Muscle of back (tissue), 11 donors: ENCODE measurements around the gene ABI3BP. TPM values are rescaled to one million over a fixed set of nuclear protein-coding genes. Genes with fewer than 3 reads are reported as not detected.

Source experiments
- DNase-seq, 3 donors: peaks; one replicate each; pipeline versions ENCODE4 v3.0.0 to v3.0.0-alpha.2; 2013
- polyA plus RNA-seq, 10 donors: library from polyadenylated mRNA; unstranded; fragments of 120-200 nt; gene quantifications; one replicate each; pipeline ENCODE4 v1.2.1, GENCODE V29; 2013; ENCODE audit not compliant: insufficient read length in 10 of 10

ABI3BP gene
- polyA plus RNA-seq, 10 donors: 214 to 454 (median 382) TPM

- DNase-seq: peak; percentile 66 to 91 (median 70)
Measured at GRCh38 chr3:100992231-100993012, 799 bp downstream of the ABI3BP start.

- no peak for DNase-seq
Measured at GRCh38 chr3:100988080-100988479, 5.1 kb downstream of the ABI3BP start.

- no peak for DNase-seq
Measured at GRCh38 chr3:100984308-100984707, 8.9 kb downstream of the ABI3BP start.

- peak in 2 of 3 donors; percentile 82 to 91 for DNase-seq
Measured at GRCh38 chr3:100982710-100983109, 10.5 kb downstream of the ABI3BP start.

GRCh38 chr3:100981164-100981911 is 11.9 kb downstream of the ABI3BP start:
- peak; percentile 60 to 89 (median 76) for DNase-seq

- DNase-seq: peak in 1 of 3 donors; percentile 61
Measured at GRCh38 chr3:100978011-100978659, 15.1 kb downstream of the ABI3BP start.

GRCh38 chr3:100976611-100977010 is 16.6 kb downstream of the ABI3BP start:
- no peak for DNase-seq

GRCh38 chr3:100975714-100976113 is 17.5 kb downstream of the ABI3BP start:
- DNase-seq: no peak

- no peak for DNase-seq
Measured at GRCh38 chr3:100973594-100973993, 19.6 kb downstream of the ABI3BP start.

- no peak for DNase-seq
Measured at GRCh38 chr3:100972867-100973266, 20.4 kb downstream of the ABI3BP start.

GRCh38 chr3:100972301-100972844 is 20.8 kb downstream of the ABI3BP start:
- DNase-seq: no peak

- DNase-seq: no peak
Measured at GRCh38 chr3:100971798-100972197, 21.4 kb downstream of the ABI3BP start.

GRCh38 chr3:100970477-100970990 is 22.7 kb downstream of the ABI3BP start:
- DNase-seq: no peak

- peak; percentile 62 to 83 (median 72) for DNase-seq
Measured at GRCh38 chr3:100968932-100969906, 24.0 kb downstream of the ABI3BP start.

- DNase-seq: no peak
Measured at GRCh38 chr3:100966807-100967206, 26.4 kb downstream of the ABI3BP start.

- peak; percentile 49 to 65 (median 60) for DNase-seq
Measured at GRCh38 chr3:100966049-100966491, 27.2 kb downstream of the ABI3BP start.

GRCh38 chr3:100963041-100963440 is 30.2 kb downstream of the ABI3BP start:
- no peak for DNase-seq

- no peak for DNase-seq
Measured at GRCh38 chr3:100957261-100957986, 35.8 kb downstream of the ABI3BP start.

GRCh38 chr3:100956276-100956675 is 36.9 kb downstream of the ABI3BP start:
- no peak for DNase-seq

GRCh38 chr3:100954990-100955389 is 38.2 kb downstream of the ABI3BP start:
- DNase-seq: peak; percentile 65 to 94 (median 79)
